Ramos (cell line): Measurements from ENCODE around the gene CTSO.
"Not testable (repeated sequence)": the region's sequence is repeated elsewhere in the genome, so short reads cannot be mapped to it uniquely, and the experiment has no call there.

Experiments used
- in situ Hi-C: fragments of 300-500 bp; cut with MboI; formaldehyde crosslinking; loops from one replicate; pipeline ENCODE4 v1.14.3; 2022; ENCODE audit warnings: low sequenced_read_pairs; ENCODE audit not compliant: unreplicated experiment

Gene CTSO

DNA sequence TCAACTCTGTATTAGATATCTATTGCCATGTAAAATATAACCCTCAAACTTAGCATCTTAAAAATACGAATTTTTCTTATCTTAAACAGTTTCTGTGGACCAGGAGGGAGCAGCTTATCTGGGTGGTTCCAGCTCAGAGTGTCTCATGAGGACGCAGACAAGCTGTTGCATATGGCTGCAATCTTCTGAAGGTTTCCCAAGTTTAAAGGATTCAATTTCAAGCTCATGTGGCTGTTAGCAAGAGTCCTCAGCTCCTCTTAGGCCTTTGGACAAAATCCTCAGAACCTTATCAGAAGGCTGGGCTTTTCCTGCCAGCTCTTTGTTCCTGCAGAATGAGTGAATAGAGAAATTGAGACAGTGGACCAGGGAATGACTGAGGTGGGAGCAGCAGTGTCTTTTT is 2.8 kb upstream of the CTSO start:
- in situ Hi-C loops, result no loop called here

GRCh38 chr4:155954939-155955338 is 1.3 kb upstream of the CTSO start:
- in situ Hi-C loops, result no loop called here

DNA sequence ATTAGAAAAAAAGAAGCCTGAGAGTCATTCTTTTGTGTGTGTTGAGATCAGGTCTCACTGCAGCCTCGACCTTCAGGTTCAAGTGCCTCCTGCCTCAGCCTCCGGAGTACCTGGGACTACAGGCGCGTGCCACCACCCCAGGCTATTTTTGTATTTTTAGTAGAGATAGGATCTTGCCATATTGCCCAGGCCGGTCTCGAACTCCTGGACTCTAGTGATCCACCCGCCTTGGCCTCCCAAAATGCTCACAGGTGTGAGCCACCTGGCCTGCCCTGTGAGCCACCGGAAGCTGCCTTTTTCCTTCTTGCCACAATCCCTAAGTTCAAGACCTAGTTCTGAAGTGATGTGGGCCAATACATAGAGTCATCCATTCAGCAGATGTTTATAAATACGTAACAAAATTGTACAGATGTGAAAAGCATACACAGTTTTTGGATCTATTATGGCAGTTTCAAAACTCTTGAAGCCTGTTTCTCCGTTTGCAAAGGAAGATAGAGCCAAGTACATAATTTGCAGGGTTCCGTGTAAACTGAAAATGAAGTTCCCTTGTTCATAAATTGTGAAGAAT is 536 bp upstream of the CTSO start:
- in situ Hi-C loops, result no loop called here

DNA sequence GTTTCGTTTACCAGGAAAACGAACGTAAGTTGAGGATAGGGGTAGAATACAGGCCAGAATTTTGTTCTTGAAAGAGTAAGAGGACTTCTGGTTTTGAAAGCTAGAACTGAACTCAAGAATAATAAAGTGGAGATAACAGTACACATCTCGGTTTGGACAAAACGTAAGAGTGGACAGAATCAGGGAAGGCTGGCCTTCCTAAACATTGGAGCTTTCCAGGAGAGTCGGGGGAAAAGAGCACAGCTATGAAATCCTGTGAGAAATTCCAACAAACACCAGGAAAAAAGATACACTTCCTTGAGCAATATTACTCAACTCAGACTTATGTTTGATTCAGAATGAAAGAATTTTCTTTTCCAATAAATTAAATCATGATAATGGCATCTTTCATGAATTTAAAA is 1.2 kb downstream of the CTSO start:
- in situ Hi-C loops, result no loop called here

GRCh38 chr4:155950461-155950860 is 3.2 kb downstream of the CTSO start:
- in situ Hi-C loops, result no loop called here

- in situ Hi-C loops, result no loop called here
These were observed 5.1 kb downstream of the CTSO start for GRCh38 chr4:155948541-155948940.

DNA sequence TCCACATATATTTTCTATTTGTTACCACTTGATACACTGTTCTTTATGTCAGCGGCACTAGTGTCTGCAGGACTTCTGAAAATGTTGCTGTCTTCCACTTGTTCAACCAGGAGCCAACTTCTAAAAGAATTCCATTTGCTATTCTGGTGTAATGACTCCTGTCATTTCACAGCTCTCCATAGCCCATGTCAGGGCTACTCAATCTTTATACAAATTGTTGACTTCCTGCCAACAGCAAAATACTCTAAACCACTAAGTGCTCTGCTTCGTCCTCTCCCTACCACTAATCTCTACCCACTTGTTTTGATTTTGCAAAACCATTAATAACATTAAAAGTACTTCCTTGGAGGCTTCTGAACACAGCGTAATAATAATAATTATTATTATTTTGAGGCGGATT is 7.2 kb downstream of the CTSO start:
- in situ Hi-C loops, result no loop called here

DNA sequence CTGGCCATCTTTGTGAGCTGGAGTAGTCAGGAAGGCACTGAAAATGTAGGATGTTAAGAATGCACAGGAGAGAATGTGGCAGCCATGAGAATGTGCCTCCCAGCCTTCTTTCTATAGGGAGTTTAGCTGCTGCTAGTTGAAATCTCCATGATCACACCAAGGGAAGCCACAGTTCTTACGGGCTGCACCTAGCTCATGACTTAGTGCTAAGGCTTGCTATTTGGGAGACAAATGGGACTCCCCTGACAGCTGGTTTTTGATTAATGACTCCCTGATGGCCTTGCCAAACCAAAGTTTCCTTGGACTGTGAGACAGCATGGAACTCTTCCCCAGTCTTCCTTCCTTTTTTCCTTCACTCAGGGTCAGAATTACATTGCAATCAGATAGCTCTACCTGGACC is 9.2 kb downstream of the CTSO start:
- in situ Hi-C loops, result no loop called here

- in situ Hi-C loops, result no loop called here
These were observed 9.9 kb downstream of the CTSO start for GRCh38 chr4:155943605-155944291.

GRCh38 chr4:155941820-155942219 is 11.8 kb downstream of the CTSO start:
- in situ Hi-C loops, result no loop called here

GRCh38 chr4:155941085-155941790 is 12.4 kb downstream of the CTSO start:
- in situ Hi-C loops, result no loop called here

GRCh38 chr4:155935389-155935986 is 18.2 kb downstream of the CTSO start:
- in situ Hi-C loops, result no loop called here

GRCh38 chr4:155934634-155935033 is 19.0 kb downstream of the CTSO start:
- in situ Hi-C loops, result not testable (repeated sequence)

- in situ Hi-C loops, result no loop called here
These were observed 22.0 kb downstream of the CTSO start for GRCh38 chr4:155931634-155932033.

GRCh38 chr4:155930330-155930729 is 23.3 kb downstream of the CTSO start:
- in situ Hi-C loops, result no loop called here

- in situ Hi-C loops, result no loop called here
These were observed 23.8 kb downstream of the CTSO start for GRCh38 chr4:155929833-155930232.

DNA sequence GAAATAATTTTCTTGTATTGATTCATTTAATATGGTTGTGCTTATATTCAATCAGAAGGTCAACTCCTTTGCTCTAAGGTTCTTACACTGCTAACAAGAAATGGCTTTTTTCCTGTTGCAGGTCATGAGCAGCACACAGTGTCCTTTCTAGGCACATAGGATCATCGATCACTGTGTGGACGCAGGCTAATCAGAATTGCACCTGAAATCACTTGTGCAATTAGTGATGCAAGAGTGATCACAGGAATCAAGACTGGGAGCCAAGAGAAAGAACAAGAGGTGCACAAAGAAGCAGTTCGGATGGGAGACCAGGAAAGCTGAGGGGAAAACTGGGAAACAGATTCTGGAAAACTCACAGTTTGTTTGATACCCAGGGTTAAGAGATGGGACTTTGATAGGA is 29.0 kb downstream of the CTSO start:
- in situ Hi-C loops, result no loop called here

- in situ Hi-C loops, result no loop called here
These were observed 32.1 kb downstream of the CTSO start for GRCh38 chr4:155921597-155921996.

- in situ Hi-C loops, result no loop called here
These were observed 38.9 kb downstream of the CTSO start for GRCh38 chr4:155914782-155915181.

DNA sequence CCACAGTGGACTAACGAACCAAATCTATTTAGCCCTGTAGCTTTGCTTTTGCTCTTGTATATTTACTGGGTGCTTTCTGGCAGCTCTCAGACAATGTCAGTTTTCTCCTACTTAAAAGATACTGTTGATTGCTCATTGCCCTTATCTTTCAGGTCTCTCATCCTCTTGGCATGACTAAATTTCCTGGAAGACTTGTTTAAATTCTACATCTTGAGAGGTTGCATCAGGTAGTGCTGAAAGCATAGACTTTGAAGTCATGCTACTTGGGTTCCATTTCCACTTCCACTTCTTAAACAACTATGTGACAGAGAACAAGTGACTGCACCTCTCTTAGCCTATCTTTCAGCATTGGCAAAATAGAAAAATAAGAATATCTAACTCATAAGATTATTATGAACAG is 41.8 kb downstream of the CTSO start:
- in situ Hi-C loops, result no loop called here

GRCh38 chr4:155909615-155910226 is 43.9 kb downstream of the CTSO start:
- in situ Hi-C loops, result no loop called here
